Measurements from ENCODE around the gene SREK1. TPM values are rescaled to one million over a fixed set of nuclear protein-coding genes. Genes with fewer than 3 reads are reported as not detected.

SREK1 gene
- total and polyA plus RNA-seq, 9 of the 15 experiments (the other 6 are each of a cell fraction or from before 2014, with no cell fraction given), result 40.8 to 128 (median 81.9) TPM

DNA sequence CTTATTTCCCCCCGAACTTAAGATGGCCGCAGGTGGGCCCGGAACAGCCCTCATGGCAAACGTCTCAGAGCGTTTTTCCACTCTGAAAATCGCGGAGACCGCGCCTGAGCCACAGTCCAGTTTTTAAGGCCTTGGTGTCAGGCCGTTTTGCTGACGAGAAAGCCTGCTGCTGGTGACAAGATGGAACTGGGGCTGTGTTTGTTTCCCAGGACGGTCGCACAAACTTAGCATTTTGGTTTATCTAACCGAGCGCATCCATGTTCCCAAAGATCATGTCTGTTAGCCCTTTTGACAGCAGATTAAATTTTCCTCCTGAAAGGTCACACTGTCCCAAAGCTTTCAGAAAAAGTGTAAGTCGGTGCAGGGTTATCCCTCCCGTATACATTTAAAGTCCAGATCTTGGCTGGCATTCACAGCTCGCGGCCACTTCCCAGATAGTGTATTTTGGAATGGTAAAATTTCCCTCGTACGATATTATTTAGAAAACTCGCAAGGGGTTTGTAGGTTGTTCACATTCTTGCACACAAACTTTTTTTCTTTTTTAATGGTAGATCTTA is 812 bp downstream of the SREK1 start:
- H3K27me3 ChIP-seq (ENCODE audit: control insufficient read depth in 2 of 2, insufficient read depth in 2 of 2, low read length in 2 of 2), result no peaks in the 10 kb centered on the region
- ATAC-seq (peak; percentile 63), FAIRE-seq (peak; percentile 56), DNase-seq (ENCODE audit: extremely low read depth in 1 of 4, low spot score in 3 of 4) (peak in 1 of 4 experiments; percentile 80)
- H3K9me1 ChIP-seq (ENCODE audit: control insufficient read depth, insufficient read depth, low read length), result no peaks in the 10 kb centered on the region
- peak overlapping the region; percentile 86 to 97 for H3K9ac ChIP-seq (ENCODE audit: insufficient read depth in 1 of 2, low read depth in 2 of 2, low read length in 2 of 2)
- peaks cover 0 to 12% of the 10 kb centered on the region in 2 experiments; a peak in 3 of 5 replicates for H3K4me1 ChIP-seq (replicated peaks in 1 of 2; ENCODE audit: control insufficient read depth in 2 of 2, insufficient read depth in 2 of 2, low read length in 2 of 2)
- peak overlapping the region; percentile 82 for H3K4me2 ChIP-seq (ENCODE audit: insufficient read depth, low read length)
- peak overlapping the region; percentile 70 for H3K4me3 ChIP-seq
- H2AFZ ChIP-seq (ENCODE audit: low read depth, low read length), result peak overlapping the region; percentile 96
- BruUV-seq (replicated peaks), result no TSS peak
- in situ Hi-C loops (cut with MboI), result no loop called here
- no peaks in the 10 kb centered on the region for H3K9me3 ChIP-seq (replicated peaks; ENCODE audit: control insufficient read depth, insufficient read depth, low read depth, low read length)
- H4K20me1 ChIP-seq (replicated peaks; ENCODE audit: control insufficient read depth, insufficient read depth, low read length), result no peaks in the 10 kb centered on the region; the same call in 1 of the 2 replicates
- 0% methylated on average over 22 of the region's 22 CpGs for WGBS (ENCODE audit: insufficient coverage, low coverage, missing lambda C conversion rate)
- peak overlapping the region; percentile 96 for H3K27ac ChIP-seq (ENCODE audit: extremely low read depth, low read depth, low read length)
- intact Hi-C loops (cut with micrococcal nuclease), result loop anchor here (2.0 to 10.0 kb wide), 3 partner anchors 180 to 422 kb away; partner anchors contain the start of genes ERBIN, NLN and SGTB
- H3K36me3 ChIP-seq (ENCODE audit: control insufficient read depth, insufficient read depth, low read length), result peaks cover 35% of the 10 kb centered on the region
- ChIA-PET POLR2A (interaction anchor here (0.6 to 2.1 kb wide), 8 partner anchors 8 to 178 kb away, joined by 3 to 17 read pairs (median 4); no protein-coding TSS in a partner anchor), CTCF (ENCODE audit: low intra/inter-chr PET ratio) (no interaction called here)
- peaks cover 58% of the 10 kb centered on the region for H3K79me2 ChIP-seq (ENCODE audit: control insufficient read depth, insufficient read depth, low read length)
- TF ChIP-seq TCF7 (IDR thresholded peaks at IDR 0.05; ENCODE audit: borderline replicate concordance), result 0 out of 2 replicates have a peak, but pooled peaks have one; percentile 9
- TF ChIP-seq, protein P1, sequence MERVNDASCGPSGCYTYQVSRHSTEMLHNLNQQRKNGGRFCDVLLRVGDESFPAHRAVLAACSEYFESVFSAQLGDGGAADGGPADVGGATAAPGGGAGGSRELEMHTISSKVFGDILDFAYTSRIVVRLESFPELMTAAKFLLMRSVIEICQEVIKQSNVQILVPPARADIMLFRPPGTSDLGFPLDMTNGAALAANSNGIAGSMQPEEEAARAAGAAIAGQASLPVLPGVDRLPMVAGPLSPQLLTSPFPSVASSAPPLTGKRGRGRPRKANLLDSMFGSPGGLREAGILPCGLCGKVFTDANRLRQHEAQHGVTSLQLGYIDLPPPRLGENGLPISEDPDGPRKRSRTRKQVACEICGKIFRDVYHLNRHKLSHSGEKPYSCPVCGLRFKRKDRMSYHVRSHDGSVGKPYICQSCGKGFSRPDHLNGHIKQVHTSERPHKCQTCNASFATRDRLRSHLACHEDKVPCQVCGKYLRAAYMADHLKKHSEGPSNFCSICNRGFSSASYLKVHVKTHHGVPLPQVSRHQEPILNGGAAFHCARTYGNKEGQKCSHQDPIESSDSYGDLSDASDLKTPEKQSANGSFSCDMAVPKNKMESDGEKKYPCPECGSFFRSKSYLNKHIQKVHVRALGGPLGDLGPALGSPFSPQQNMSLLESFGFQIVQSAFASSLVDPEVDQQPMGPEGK (CRISPR knock-in tag; IDR thresholded peaks at IDR 0.05; ENCODE audit: borderline replicate concordance), result 0 out of 2 replicates have a peak, but pooled peaks have one; percentile 50
- TF ChIP-seq, protein P2, sequence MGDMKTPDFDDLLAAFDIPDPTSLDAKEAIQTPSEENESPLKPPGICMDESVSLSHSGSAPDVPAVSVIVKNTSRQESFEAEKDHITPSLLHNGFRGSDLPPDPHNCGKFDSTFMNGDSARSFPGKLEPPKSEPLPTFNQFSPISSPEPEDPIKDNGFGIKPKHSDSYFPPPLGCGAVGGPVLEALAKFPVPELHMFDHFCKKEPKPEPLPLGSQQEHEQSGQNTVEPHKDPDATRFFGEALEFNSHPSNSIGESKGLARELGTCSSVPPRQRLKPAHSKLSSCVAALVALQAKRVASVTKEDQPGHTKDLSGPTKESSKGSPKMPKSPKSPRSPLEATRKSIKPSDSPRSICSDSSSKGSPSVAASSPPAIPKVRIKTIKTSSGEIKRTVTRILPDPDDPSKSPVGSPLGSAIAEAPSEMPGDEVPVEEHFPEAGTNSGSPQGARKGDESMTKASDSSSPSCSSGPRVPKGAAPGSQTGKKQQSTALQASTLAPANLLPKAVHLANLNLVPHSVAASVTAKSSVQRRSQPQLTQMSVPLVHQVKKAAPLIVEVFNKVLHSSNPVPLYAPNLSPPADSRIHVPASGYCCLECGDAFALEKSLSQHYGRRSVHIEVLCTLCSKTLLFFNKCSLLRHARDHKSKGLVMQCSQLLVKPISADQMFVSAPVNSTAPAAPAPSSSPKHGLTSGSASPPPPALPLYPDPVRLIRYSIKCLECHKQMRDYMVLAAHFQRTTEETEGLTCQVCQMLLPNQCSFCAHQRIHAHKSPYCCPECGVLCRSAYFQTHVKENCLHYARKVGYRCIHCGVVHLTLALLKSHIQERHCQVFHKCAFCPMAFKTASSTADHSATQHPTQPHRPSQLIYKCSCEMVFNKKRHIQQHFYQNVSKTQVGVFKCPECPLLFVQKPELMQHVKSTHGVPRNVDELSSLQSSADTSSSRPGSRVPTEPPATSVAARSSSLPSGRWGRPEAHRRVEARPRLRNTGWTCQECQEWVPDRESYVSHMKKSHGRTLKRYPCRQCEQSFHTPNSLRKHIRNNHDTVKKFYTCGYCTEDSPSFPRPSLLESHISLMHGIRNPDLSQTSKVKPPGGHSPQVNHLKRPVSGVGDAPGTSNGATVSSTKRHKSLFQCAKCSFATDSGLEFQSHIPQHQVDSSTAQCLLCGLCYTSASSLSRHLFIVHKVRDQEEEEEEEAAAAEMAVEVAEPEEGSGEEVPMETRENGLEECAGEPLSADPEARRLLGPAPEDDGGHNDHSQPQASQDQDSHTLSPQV (IDR thresholded peaks at IDR 0.05), result peak; percentile 44; the same call in 1 of the 2 replicates
- TF ChIP-seq, protein P3, sequence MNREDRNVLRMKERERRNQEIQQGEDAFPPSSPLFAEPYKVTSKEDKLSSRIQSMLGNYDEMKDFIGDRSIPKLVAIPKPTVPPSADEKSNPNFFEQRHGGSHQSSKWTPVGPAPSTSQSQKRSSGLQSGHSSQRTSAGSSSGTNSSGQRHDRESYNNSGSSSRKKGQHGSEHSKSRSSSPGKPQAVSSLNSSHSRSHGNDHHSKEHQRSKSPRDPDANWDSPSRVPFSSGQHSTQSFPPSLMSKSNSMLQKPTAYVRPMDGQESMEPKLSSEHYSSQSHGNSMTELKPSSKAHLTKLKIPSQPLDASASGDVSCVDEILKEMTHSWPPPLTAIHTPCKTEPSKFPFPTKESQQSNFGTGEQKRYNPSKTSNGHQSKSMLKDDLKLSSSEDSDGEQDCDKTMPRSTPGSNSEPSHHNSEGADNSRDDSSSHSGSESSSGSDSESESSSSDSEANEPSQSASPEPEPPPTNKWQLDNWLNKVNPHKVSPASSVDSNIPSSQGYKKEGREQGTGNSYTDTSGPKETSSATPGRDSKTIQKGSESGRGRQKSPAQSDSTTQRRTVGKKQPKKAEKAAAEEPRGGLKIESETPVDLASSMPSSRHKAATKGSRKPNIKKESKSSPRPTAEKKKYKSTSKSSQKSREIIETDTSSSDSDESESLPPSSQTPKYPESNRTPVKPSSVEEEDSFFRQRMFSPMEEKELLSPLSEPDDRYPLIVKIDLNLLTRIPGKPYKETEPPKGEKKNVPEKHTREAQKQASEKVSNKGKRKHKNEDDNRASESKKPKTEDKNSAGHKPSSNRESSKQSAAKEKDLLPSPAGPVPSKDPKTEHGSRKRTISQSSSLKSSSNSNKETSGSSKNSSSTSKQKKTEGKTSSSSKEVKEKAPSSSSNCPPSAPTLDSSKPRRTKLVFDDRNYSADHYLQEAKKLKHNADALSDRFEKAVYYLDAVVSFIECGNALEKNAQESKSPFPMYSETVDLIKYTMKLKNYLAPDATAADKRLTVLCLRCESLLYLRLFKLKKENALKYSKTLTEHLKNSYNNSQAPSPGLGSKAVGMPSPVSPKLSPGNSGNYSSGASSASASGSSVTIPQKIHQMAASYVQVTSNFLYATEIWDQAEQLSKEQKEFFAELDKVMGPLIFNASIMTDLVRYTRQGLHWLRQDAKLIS (CRISPR knock-in tag; IDR thresholded peaks at IDR 0.05), result peak; percentile 72
- TF ChIP-seq, protein P4, sequence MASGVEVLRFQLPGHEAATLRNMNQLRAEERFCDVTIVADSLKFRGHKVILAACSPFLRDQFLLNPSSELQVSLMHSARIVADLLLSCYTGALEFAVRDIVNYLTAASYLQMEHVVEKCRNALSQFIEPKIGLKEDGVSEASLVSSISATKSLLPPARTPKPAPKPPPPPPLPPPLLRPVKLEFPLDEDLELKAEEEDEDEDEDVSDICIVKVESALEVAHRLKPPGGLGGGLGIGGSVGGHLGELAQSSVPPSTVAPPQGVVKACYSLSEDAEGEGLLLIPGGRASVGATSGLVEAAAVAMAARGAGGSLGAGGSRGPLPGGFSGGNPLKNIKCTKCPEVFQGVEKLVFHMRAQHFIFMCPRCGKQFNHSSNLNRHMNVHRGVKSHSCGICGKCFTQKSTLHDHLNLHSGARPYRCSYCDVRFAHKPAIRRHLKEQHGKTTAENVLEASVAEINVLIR (CRISPR knock-in tag; IDR thresholded peaks at IDR 0.05), result no peak
- TF ChIP-seq JUN (IDR thresholded peaks at IDR 0.05; ENCODE audit: borderline replicate concordance, low read depth, low read length), result no peak
- peak; percentile 55; the same call in 1 of the 2 replicates for TF ChIP-seq JUN (CRISPR knock-in tag; IDR thresholded peaks at IDR 0.05; ENCODE audit: borderline replicate concordance)
